Breast epithelium (tissue), 3 donors: ENCODE data around the gene PHYKPL.

ENCODE experiments used
- POLR2A ChIP-seq: fragments of 450-650 bp; IDR thresholded peaks from one replicate; pipeline ENCODE4 v1.6.1; 2016; ENCODE audit warnings: antibody characterized with exemption, mild to moderate bottlenecking, moderate library complexity
- POLR2AphosphoS5 ChIP-seq, 3 donors: sonication (generic); formaldehyde crosslinking; IDR thresholded peaks; one replicate each; pipeline ENCODE4 v1.6.1; 2017; ENCODE audit warnings: antibody characterized with exemption in 3 of 3
- TF ChIP-seq, protein P1 (sequence below), 3 donors: fragments of 450-650 bp; IDR thresholded peaks; one replicate each; pipeline ENCODE4 v1.5.1; 2016 to 2017; ENCODE audit warnings: antibody characterized with exemption in 3 of 3, mild to moderate bottlenecking in 3 of 3, moderate library complexity in 3 of 3

DNA sequence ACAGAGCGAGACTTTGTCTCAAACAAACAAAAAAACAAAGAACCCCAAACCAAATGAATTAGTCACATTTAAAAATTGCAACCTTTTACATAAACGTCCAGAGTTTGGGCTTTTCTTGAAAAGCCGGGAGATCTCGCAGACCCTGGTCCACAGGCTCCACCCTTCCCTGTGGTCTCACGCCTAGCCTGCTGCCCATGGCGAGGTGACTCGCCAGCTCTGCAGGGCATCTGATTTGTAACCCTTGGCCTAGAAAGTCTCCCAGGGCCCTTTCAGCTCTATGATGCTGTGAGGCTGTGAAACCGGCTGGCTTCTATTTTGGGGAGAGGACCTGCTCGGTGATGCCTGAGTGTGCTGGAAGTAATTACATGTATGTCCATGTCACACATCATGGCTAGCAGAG, 44.7 kb upstream of the PHYKPL start:
- TF ChIP-seq, protein P1, sequence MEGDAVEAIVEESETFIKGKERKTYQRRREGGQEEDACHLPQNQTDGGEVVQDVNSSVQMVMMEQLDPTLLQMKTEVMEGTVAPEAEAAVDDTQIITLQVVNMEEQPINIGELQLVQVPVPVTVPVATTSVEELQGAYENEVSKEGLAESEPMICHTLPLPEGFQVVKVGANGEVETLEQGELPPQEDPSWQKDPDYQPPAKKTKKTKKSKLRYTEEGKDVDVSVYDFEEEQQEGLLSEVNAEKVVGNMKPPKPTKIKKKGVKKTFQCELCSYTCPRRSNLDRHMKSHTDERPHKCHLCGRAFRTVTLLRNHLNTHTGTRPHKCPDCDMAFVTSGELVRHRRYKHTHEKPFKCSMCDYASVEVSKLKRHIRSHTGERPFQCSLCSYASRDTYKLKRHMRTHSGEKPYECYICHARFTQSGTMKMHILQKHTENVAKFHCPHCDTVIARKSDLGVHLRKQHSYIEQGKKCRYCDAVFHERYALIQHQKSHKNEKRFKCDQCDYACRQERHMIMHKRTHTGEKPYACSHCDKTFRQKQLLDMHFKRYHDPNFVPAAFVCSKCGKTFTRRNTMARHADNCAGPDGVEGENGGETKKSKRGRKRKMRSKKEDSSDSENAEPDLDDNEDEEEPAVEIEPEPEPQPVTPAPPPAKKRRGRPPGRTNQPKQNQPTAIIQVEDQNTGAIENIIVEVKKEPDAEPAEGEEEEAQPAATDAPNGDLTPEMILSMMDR (IDR thresholded peaks at IDR 0.05), result no peak
- no peak for TF ChIP-seq POLR2A
- no peak for TF ChIP-seq POLR2AphosphoS5 (IDR thresholded peaks at IDR 0.05)
